ENCODE measurements around the gene KDM4B. TPM values are rescaled to one million over a fixed set of nuclear protein-coding genes. Genes with fewer than 3 reads are reported as not detected.

KDM4B gene
- total RNA-seq, 1 experiment from 2014 or later, result 35.9 TPM

GRCh38 chr19:4979211-4979807, 10.4 kb downstream of the KDM4B start:
- BruUV-seq (replicated peaks), result no TSS peak
- Histone ChIP-seq H3K9ac (ENCODE audit: low read length) (no peak overlapping the region), H3K27me3 (ENCODE audit: insufficient read depth, low read length) (no peaks in the 10 kb centered on the region), H3K9me3 (ENCODE audit: control insufficient read depth in 1 of 2, insufficient read depth in 1 of 2, low read depth in 1 of 2, low read length in 2 of 2) (no peaks in the 10 kb centered on the region), H2AFZ (ENCODE audit: low read depth, low read length, poor library complexity, severe bottlenecking) (no peak overlapping the region), H4K20me1 (ENCODE audit: insufficient read depth) (no peaks in the 10 kb centered on the region), H3K36me3 (ENCODE audit: control insufficient read depth in 1 of 2, insufficient read depth in 2 of 2, low read length in 2 of 2) (0 out of 4 replicates have a peak, but pooled peaks cover 0 to 2% of the 10 kb centered on the region in 2 experiments), H3K4me3 (replicated peaks in 1 of 2; ENCODE audit: low read depth in 1 of 2, low read length in 2 of 2) (no peak overlapping the region), H3K4me1 (ENCODE audit: control insufficient read depth in 1 of 2, insufficient read depth in 2 of 2, low read length in 2 of 2) (peaks cover 17 to 36% of the 10 kb centered on the region in 2 experiments), H3K27ac (ENCODE audit: low read depth, low read length) (no peak overlapping the region), H3K79me2 (ENCODE audit: insufficient read depth, low read length) (peaks cover 42% of the 10 kb centered on the region), H3K9me2 (ENCODE audit: insufficient read depth) (no peaks in the 10 kb centered on the region), H3K4me2 (ENCODE audit: low read length) (no peak overlapping the region)
- ATAC-seq, result no peak
- intact Hi-C loops (cut with micrococcal nuclease), result loop anchor here (10.0 kb wide), 1 partner anchor 255 kb away; the partner anchor contains the start of gene DPP9
- TF ChIP-seq ATF3 (IDR thresholded peaks at IDR 0.05), result no peak
- no peak for TF ChIP-seq JUND (IDR thresholded peaks at IDR 0.05)
- no peak for TF ChIP-seq CBX3 (IDR thresholded peaks at IDR 0.05; ENCODE audit: low read depth)
- TF ChIP-seq FOSL1 (IDR thresholded peaks at IDR 0.05; ENCODE audit: low read depth), result no peak
- no peak for TF ChIP-seq CTCF (IDR thresholded peaks at IDR 0.05 in 2 of 3, conservative IDR thresholded peaks at IDR 0.05 in 1 of 3; ENCODE audit: borderline replicate concordance in 1 of 3, insufficient read depth in 1 of 3, low read depth in 2 of 3, low read length in 2 of 3)
- no peak for TF ChIP-seq CEBPB (IDR thresholded peaks at IDR 0.05; ENCODE audit: low read depth)
- RAD21 ChIA-PET (ENCODE audit: low non-redundant PET in 1 of 2, low total read pairs in 2 of 2, uncharacterized antibody in 2 of 2, unreplicated experiment in 2 of 2), result no interaction called here
- CTCF ChIA-PET, result no interaction called here
- no peak for DNase-seq (ENCODE audit: low read depth, low spot score)
- POLR2A ChIA-PET, result interaction anchor here (1.3 to 1.6 kb wide), 2 partner anchors 9 to 11 kb away, joined by 4 to 5 read pairs; partner anchors contain the start of gene KDM4B

- ChIA-PET CTCF (interaction anchor here (0.7 kb wide), 1 partner anchor 22 kb away, joined by 3 read pairs; no protein-coding TSS in a partner anchor), RAD21 (ENCODE audit: low non-redundant PET in 1 of 2, low total read pairs in 2 of 2, uncharacterized antibody in 2 of 2, unreplicated experiment in 2 of 2) (no interaction called here), POLR2A (interaction anchor here (1.3 to 1.6 kb wide), 2 partner anchors 10 to 11 kb away, joined by 4 to 5 read pairs; partner anchors contain the start of gene KDM4B)
- no peak overlapping the region for H3K27ac ChIP-seq (ENCODE audit: low read depth, low read length)
- peaks cover 17 to 36% of the 10 kb centered on the region in 2 experiments for H3K4me1 ChIP-seq (ENCODE audit: control insufficient read depth in 1 of 2, insufficient read depth in 2 of 2, low read length in 2 of 2)
- TF ChIP-seq MAX (IDR thresholded peaks at IDR 0.05) (no peak), EZH2phosphoT487 (IDR thresholded peaks at IDR 0.05; ENCODE audit: borderline replicate concordance) (no peak), EZH2 (IDR thresholded peaks at IDR 0.05) (no peak), CEBPB (IDR thresholded peaks at IDR 0.05; ENCODE audit: low read depth) (no peak), EGR1 (IDR thresholded peaks at IDR 0.05; ENCODE audit: low read depth) (no peak), CTCF (IDR thresholded peaks at IDR 0.05 in 2 of 3, conservative IDR thresholded peaks at IDR 0.05 in 1 of 3; ENCODE audit: borderline replicate concordance in 1 of 3, insufficient read depth in 1 of 3, low read depth in 2 of 3, low read length in 2 of 3) (no peak), ELF1 (IDR thresholded peaks at IDR 0.05; ENCODE audit: borderline replicate concordance, low read depth) (no peak), ATF3 (IDR thresholded peaks at IDR 0.05) (no peak), FOSL1 (IDR thresholded peaks at IDR 0.05; ENCODE audit: low read depth) (no peak)
- no peak overlapping the region for H3K9ac ChIP-seq (ENCODE audit: low read length)
- H3K79me2 ChIP-seq (ENCODE audit: insufficient read depth, low read length), result peaks cover 41% of the 10 kb centered on the region
- H3K9me3 ChIP-seq (ENCODE audit: control insufficient read depth in 1 of 2, insufficient read depth in 1 of 2, low read depth in 1 of 2, low read length in 2 of 2), result no peaks in the 10 kb centered on the region
- no peak overlapping the region for H3K4me3 ChIP-seq (replicated peaks in 1 of 2; ENCODE audit: low read depth in 1 of 2, low read length in 2 of 2)
- H3K27me3 ChIP-seq (ENCODE audit: insufficient read depth, low read length), result no peaks in the 10 kb centered on the region
- H3K9me2 ChIP-seq (ENCODE audit: insufficient read depth), result no peaks in the 10 kb centered on the region
- ATAC-seq (no peak), DNase-seq (ENCODE audit: low read depth, low spot score) (no peak)
- intact Hi-C loops (cut with micrococcal nuclease), result no loop called here
- no peaks in the 10 kb centered on the region for H4K20me1 ChIP-seq (ENCODE audit: insufficient read depth)
- no peak overlapping the region for H3K4me2 ChIP-seq (ENCODE audit: low read length)
- no peak overlapping the region for H2AFZ ChIP-seq (ENCODE audit: low read depth, low read length, poor library complexity, severe bottlenecking)
- BruUV-seq (replicated peaks), result no TSS peak
- H3K36me3 ChIP-seq (ENCODE audit: control insufficient read depth in 1 of 2, insufficient read depth in 2 of 2, low read length in 2 of 2), result 0 out of 4 replicates have a peak, but pooled peaks cover 0 to 2% of the 10 kb centered on the region in 2 experiments
Observed at GRCh38 chr19:4980067-4980466, 11.2 kb downstream of the KDM4B start.

All from HCT116 (cell line).